HT1080 (cell line): ENCODE measurements around the gene ITPKB. TPM values are rescaled to one million over a fixed set of nuclear protein-coding genes. Genes with fewer than 3 reads are reported as not detected.

Experiments used
- DNase-seq: peaks from one replicate; pipeline ENCODE4 v3.0.0-alpha.2; 2015; ENCODE audit warnings: low read depth
- total RNA-seq: library from RNA; depleted of rRNA; stranded (reverse); fragments of >200 nt; shearing (Covaris generic); gene quantifications from 2 replicates; pipeline ENCODE4 v1.2.3, GENCODE V29; 2014

The ITPKB gene
- total RNA-seq, 1 experiment from 2014 or later: 8.0 TPM

GRCh38 chr1:226706684-226707083, 32.4 kb downstream of the ITPKB start:
- DNase-seq: no peak

GRCh38 chr1:226704169-226704937, 34.7 kb downstream of the ITPKB start:
- DNase-seq: no peak

GRCh38 chr1:226702957-226703831, 35.9 kb downstream of the ITPKB start:
- peak; percentile 41 for DNase-seq

- no peak for DNase-seq
Measured at GRCh38 chr1:226702318-226702956, 36.6 kb downstream of the ITPKB start.

- DNase-seq: no peak
Measured at GRCh38 chr1:226700861-226701260, 38.2 kb downstream of the ITPKB start.

- DNase-seq: no peak
Measured at GRCh38 chr1:226699166-226699565, 39.9 kb downstream of the ITPKB start.

- DNase-seq: no peak
Measured at GRCh38 chr1:226698659-226699058, 40.4 kb downstream of the ITPKB start.

- DNase-seq: no peak
Measured at GRCh38 chr1:226697929-226698544, 41.0 kb downstream of the ITPKB start.

GRCh38 chr1:226697151-226697928, 41.7 kb downstream of the ITPKB start:
- peak; percentile 71 for DNase-seq

- no peak for DNase-seq
Measured at GRCh38 chr1:226696547-226696946, 42.5 kb downstream of the ITPKB start.

- DNase-seq: no peak
Measured at GRCh38 chr1:226695335-226695900, 43.7 kb downstream of the ITPKB start.

- no peak for DNase-seq
Measured at GRCh38 chr1:226692823-226693222, 46.3 kb downstream of the ITPKB start.

- DNase-seq: no peak
Measured at GRCh38 chr1:226692051-226692792, 46.9 kb downstream of the ITPKB start.

- DNase-seq: no peak
Measured at GRCh38 chr1:226691247-226691646, 47.8 kb downstream of the ITPKB start.

GRCh38 chr1:226690460-226690982, 48.6 kb downstream of the ITPKB start:
- no peak for DNase-seq

- DNase-seq: no peak
Measured at GRCh38 chr1:226688808-226689207, 50.3 kb downstream of the ITPKB start.

- DNase-seq: no peak
Measured at GRCh38 chr1:226688056-226688748, 50.9 kb downstream of the ITPKB start.

GRCh38 chr1:226687426-226687825, 51.7 kb downstream of the ITPKB start:
- no peak for DNase-seq
